ENCODE results near the gene ZNF75A. TPM values are rescaled to one million over a fixed set of nuclear protein-coding genes. Genes with fewer than 3 reads are reported as not detected.

ZNF75A gene
- total RNA-seq, 1 experiment from 2014 or later, result 15.9 TPM

DNA sequence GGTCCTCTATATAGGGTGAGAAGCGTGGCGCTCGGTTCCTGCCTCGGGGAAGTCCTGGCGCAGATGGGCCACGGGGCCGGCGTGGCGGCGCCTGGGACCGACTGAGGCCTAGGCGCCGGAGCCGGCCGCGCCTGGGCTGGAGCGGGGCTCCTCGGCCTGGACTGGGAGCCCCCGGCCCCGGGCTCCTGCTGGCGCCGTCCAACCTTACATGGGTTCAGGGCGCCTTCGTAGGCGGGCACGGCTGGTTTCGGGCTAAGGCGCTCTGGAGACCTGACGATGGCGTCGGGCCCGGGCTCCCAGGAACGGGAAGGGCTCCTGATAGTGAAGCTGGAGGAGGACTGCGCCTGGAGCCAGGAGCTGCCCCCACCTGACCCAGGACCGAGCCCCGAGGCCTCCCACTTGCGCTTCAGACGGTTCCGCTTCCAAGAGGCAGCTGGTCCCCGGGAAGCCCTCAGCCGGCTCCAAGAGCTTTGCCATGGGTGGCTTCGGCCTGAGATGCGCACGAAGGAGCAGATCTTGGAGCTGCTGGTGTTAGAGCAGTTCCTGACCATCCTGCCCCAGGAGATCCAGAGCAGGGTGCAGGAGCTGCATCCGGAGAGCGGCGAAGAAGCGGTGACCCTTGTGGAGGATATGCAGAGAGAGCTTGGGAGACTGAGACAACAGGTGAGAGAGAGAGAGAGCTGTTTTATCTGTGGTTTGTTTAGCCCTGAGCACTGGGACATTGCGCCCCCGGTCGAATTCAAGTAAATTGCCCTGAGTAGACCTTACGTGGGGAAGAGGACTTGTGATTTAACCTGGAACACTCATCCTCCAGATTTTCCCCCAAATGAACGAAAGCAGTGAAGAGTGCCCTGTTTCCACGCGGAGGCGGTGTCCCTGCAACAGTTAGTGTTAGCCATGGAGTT, 21.5 kb upstream of the ZNF75A start:
- peaks cover 6% of the 10 kb centered on the region for H3K4me1 ChIP-seq (ENCODE audit: insufficient read depth, low read length)
- intact Hi-C loops (cut with micrococcal nuclease), result loop anchor here (1.0 kb wide), 2 partner anchors 19 to 118 kb away; partner anchors contain the start of genes ZNF174 and ZSCAN32
- H3K9me3 ChIP-seq (ENCODE audit: low read length), result no peaks in the 10 kb centered on the region
- ChIA-PET POLR2A (ENCODE audit: unreplicated experiment) (interaction anchor here (0.6 kb wide), 1 partner anchor 19 kb away, joined by 6 read pairs; no protein-coding TSS in a partner anchor), CTCF (interaction anchor here (0.6 kb wide), 1 partner anchor 359 kb away, joined by 3 read pairs; no protein-coding TSS in a partner anchor)
- peaks cover 50% of the 10 kb centered on the region for H3K79me2 ChIP-seq (ENCODE audit: low read length)
- no peaks in the 10 kb centered on the region for H3F3A ChIP-seq (ENCODE audit: low read length, unreplicated experiment)
- H3K27ac ChIP-seq (ENCODE audit: low read length), result peak overlapping the region; percentile 98
- TF ChIP-seq, protein P1, sequence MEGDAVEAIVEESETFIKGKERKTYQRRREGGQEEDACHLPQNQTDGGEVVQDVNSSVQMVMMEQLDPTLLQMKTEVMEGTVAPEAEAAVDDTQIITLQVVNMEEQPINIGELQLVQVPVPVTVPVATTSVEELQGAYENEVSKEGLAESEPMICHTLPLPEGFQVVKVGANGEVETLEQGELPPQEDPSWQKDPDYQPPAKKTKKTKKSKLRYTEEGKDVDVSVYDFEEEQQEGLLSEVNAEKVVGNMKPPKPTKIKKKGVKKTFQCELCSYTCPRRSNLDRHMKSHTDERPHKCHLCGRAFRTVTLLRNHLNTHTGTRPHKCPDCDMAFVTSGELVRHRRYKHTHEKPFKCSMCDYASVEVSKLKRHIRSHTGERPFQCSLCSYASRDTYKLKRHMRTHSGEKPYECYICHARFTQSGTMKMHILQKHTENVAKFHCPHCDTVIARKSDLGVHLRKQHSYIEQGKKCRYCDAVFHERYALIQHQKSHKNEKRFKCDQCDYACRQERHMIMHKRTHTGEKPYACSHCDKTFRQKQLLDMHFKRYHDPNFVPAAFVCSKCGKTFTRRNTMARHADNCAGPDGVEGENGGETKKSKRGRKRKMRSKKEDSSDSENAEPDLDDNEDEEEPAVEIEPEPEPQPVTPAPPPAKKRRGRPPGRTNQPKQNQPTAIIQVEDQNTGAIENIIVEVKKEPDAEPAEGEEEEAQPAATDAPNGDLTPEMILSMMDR (conservative IDR thresholded peaks at IDR 0.05; ENCODE audit: low read depth, low read length), result no peak
- no peak for TF ChIP-seq EZH2phosphoT487 (IDR thresholded peaks at IDR 0.05; ENCODE audit: borderline replicate concordance, low read length)
- no peak for TF ChIP-seq EZH2 (IDR thresholded peaks at IDR 0.05; ENCODE audit: low read length, unreplicated experiment)
- H3K4me3 ChIP-seq (ENCODE audit: low read length), result peak overlapping the region; percentile 76
- H3K9ac ChIP-seq (ENCODE audit: low read length), result peak overlapping the region; percentile 97
- peak overlapping the region; percentile 92 for H2AFZ ChIP-seq (ENCODE audit: low read length)
- H4K20me1 ChIP-seq (ENCODE audit: low read length), result 0 out of 2 replicates have a peak, but pooled peaks cover 8% of the 10 kb centered on the region
- no peaks in the 10 kb centered on the region for H3K9me2 ChIP-seq (replicated peaks; ENCODE audit: low read length)
- BruUV-seq (replicated peaks), result TSS peak; percentile 46
- H3K4me2 ChIP-seq (ENCODE audit: low read length), result peak overlapping the region; percentile 95
- no peak for DNase-seq
- ATAC-seq, result no peak
- peaks cover 30% of the 10 kb centered on the region for H3K36me3 ChIP-seq (ENCODE audit: low read depth, low read length)
- no peaks in the 10 kb centered on the region for H3K27me3 ChIP-seq (ENCODE audit: low read length)

DNA sequence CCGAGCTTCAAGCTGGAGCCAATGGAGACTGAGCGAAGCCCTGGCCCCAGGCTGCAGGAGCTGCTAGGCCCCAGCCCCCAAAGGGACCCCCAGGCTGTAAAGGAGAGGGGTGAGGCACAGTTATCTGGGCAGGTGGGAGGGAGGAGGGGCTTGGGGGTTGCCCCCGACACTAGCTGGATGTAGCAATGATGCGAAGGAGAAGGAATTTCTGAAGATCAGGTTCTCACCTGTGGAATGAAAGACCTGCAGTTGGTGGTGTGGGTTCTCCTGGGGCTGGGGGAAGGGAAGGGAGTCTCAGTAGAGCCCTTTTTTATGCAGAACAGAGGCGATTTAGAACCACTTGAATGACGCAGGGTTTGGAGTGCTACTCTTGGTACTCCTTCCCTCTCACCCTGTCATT, 20.2 kb upstream of the ZNF75A start:
- DNase-seq, result no peak
- H3K4me1 ChIP-seq (ENCODE audit: insufficient read depth, low read length), result peaks cover 6% of the 10 kb centered on the region
- no peak for ATAC-seq
- 0 out of 2 replicates have a peak, but pooled peaks cover 8% of the 10 kb centered on the region for H4K20me1 ChIP-seq (ENCODE audit: low read length)
- H3K27ac ChIP-seq (ENCODE audit: low read length), result no peak overlapping the region
- H3K4me2 ChIP-seq (ENCODE audit: low read length), result peak overlapping the region; percentile 95
- H3K27me3 ChIP-seq (ENCODE audit: low read length), result no peaks in the 10 kb centered on the region
- BruUV-seq (replicated peaks), result no TSS peak
- ChIA-PET POLR2A (ENCODE audit: unreplicated experiment) (no interaction called here), CTCF (no interaction called here)
- H3K4me3 ChIP-seq (ENCODE audit: low read length), result peak overlapping the region; percentile 76
- TF ChIP-seq, protein P1 (conservative IDR thresholded peaks at IDR 0.05; ENCODE audit: low read depth, low read length), result no peak
- TF ChIP-seq EZH2 (IDR thresholded peaks at IDR 0.05; ENCODE audit: low read length, unreplicated experiment), result no peak
- no peak for TF ChIP-seq EZH2phosphoT487 (IDR thresholded peaks at IDR 0.05; ENCODE audit: borderline replicate concordance, low read length)
- intact Hi-C loops (cut with micrococcal nuclease), result no loop called here
- H3F3A ChIP-seq (ENCODE audit: low read length, unreplicated experiment), result no peaks in the 10 kb centered on the region
- H3K9me2 ChIP-seq (replicated peaks; ENCODE audit: low read length), result no peaks in the 10 kb centered on the region
- H3K79me2 ChIP-seq (ENCODE audit: low read length), result peaks cover 63% of the 10 kb centered on the region
- no peak overlapping the region for H2AFZ ChIP-seq (ENCODE audit: low read length)
- H3K9me3 ChIP-seq (ENCODE audit: low read length), result peaks cover 8% of the 10 kb centered on the region
- H3K9ac ChIP-seq (ENCODE audit: low read length), result peak overlapping the region; percentile 97; the same call in 1 of the 2 replicates
- H3K36me3 ChIP-seq (ENCODE audit: low read depth, low read length), result peaks cover 43% of the 10 kb centered on the region
